GM12878 (cell line): Measurements from ENCODE around the gene SVEP1. TPM values are rescaled to one million over a fixed set of nuclear protein-coding genes. Genes with fewer than 3 reads are reported as not detected.

Source experiments
- ATAC-seq: fragments of 200-7000 bp; cut with Tn5 transposase; 3 replicates; pipeline ENCODE4 v1.9.1; 2020; ENCODE audit warnings: mild to moderate bottlenecking, moderate library complexity
- BruUV-seq: library from RNA; stranded (reverse); fragments of 400-500 nt; replicated peaks from 2 replicates; lab custom pipeline; 2021; lab: Mats Ljungman, UMichigan
- CTCF ChIA-PET: fragments of 300-600 bp; sonication (Branson Sonifier 250); formaldehyde crosslinking; extraction: SDS; loops from one replicate; lab custom pipeline; 2021; ENCODE audit warnings: inconsistent platforms; lab: Yijun Ruan, JAX
- POLR2A ChIA-PET: fragments of 350-600 bp; formaldehyde crosslinking; extraction: SDS; loops from one replicate; lab custom pipeline; 2021; ENCODE audit warnings: inconsistent platforms; lab: Charles Lee
- RAD21 ChIA-PET: fragments of 300-600 bp; sonication (Branson Sonifier 250); formaldehyde crosslinking; loops from one replicate; lab custom pipeline; 2023; ENCODE audit warnings: antibody characterized with exemption; ENCODE audit not compliant: unreplicated experiment; lab: Charles Lee
- SMC1A ChIA-PET: fragments of 300-600 bp; sonication (Branson Sonifier 250); formaldehyde crosslinking; loops from one replicate; lab custom pipeline; 2023; ENCODE audit not compliant: unreplicated experiment, uncharacterized antibody; lab: Charles Lee
- DNase-seq: peaks from one replicate; pipeline ENCODE4 v3.0.0-alpha.2; 2011; ENCODE audit warnings: low read depth, low spot score
- FAIRE-seq: peaks from 3 replicates; lab custom pipeline; 2011; peaks lifted over from hg19 to GRCh38; lab: Jason Lieb, UNC
- H2AFZ ChIP-seq: 2 replicates; pipeline ENCODE4 v1.6.0; 2011; ENCODE audit warnings: low read depth, low read length, control low read depth; ENCODE audit not compliant: control insufficient read depth
- H3K27ac ChIP-seq: 2 replicates; pipeline ENCODE4 v1.5.1; 2011; ENCODE audit warnings: control low read depth; ENCODE audit not compliant: control insufficient read depth, insufficient read depth
- H3K27me3 ChIP-seq, 2 experiments: replicated peaks in 1 of 2; 2 replicates each; pipeline versions ENCODE4 v1.6.0 to v1.6.1; 2011; ENCODE audit warnings: low read length in 1 of 2; ENCODE audit not compliant: control insufficient read depth in 2 of 2, insufficient read depth in 2 of 2
- H3K36me3 ChIP-seq, 2 experiments: 2 replicates each; pipeline ENCODE4 v1.5.1; 2011; ENCODE audit warnings: low read length in 1 of 2; ENCODE audit not compliant: control insufficient read depth in 2 of 2, insufficient read depth in 2 of 2
- H3K4me1 ChIP-seq: 2 replicates; pipeline ENCODE4 v1.6.1; 2011; ENCODE audit warnings: mild to moderate bottlenecking, low read length, moderate library complexity, mixed read lengths; ENCODE audit not compliant: control insufficient read depth, insufficient read depth
- H3K4me2 ChIP-seq: 2 replicates; pipeline ENCODE4 v1.6.0; 2011; ENCODE audit warnings: control low read depth; ENCODE audit not compliant: control insufficient read depth, insufficient read depth
- H3K4me3 ChIP-seq: fragments of 200-600 bp; sonication (generic); 2 replicates; pipeline ENCODE4 v1.5.1; 2016
- H3K79me2 ChIP-seq: 2 replicates; pipeline ENCODE4 v1.6.0; 2011; ENCODE audit warnings: low read length; ENCODE audit not compliant: control insufficient read depth, insufficient read depth
- H3K9ac ChIP-seq: 2 replicates; pipeline ENCODE4 v1.8.0; 2011; ENCODE audit warnings: low read length, control low read depth, mixed read lengths; ENCODE audit not compliant: control insufficient read depth, insufficient read depth
- H3K9me3 ChIP-seq: replicated peaks from 3 replicates; pipeline ENCODE4 v1.5.1; 2011; ENCODE audit warnings: mild to moderate bottlenecking, low read length; ENCODE audit not compliant: control insufficient read depth, insufficient read depth
- H4K20me1 ChIP-seq: 2 replicates; pipeline ENCODE4 v1.6.0; 2011; ENCODE audit not compliant: control insufficient read depth, insufficient read depth
- ATF2 ChIP-seq: IDR thresholded peaks from 2 replicates; pipeline ENCODE4 v1.6.1; 2012; ENCODE audit warnings: low read length, inconsistent platforms
- ATF7 ChIP-seq: fragments of 450-650 bp; IDR thresholded peaks from 2 replicates; pipeline ENCODE4 v1.6.1; 2016; ENCODE audit warnings: low read depth, mild to moderate bottlenecking
- CUX1 ChIP-seq: IDR thresholded peaks from 2 replicates; pipeline ENCODE4 v1.6.1; 2012; ENCODE audit warnings: improper control_type of control experiment, low read depth, low read length; ENCODE audit not compliant: insufficient replicate concordance
- ETV6 ChIP-seq, 2 experiments: fragments of 450-650 bp in 1 of 2; IDR thresholded peaks in 1 of 2; conservative IDR thresholded peaks in 1 of 2; 2 replicates each; pipeline ENCODE4 v1.6.1; 2014; ENCODE audit warnings: antibody characterized with exemption in 1 of 2, borderline replicate concordance in 1 of 2, low read depth in 1 of 2, mild to moderate bottlenecking in 1 of 2, moderate library complexity in 1 of 2
- FOXM1 ChIP-seq: IDR thresholded peaks from 2 replicates; pipeline ENCODE4 v1.6.1; 2012; ENCODE audit warnings: low read depth, mild to moderate bottlenecking, inconsistent platforms, low read length, moderate library complexity
- HDAC6 ChIP-seq: fragments of 200-600 bp; sonication (generic); IDR thresholded peaks from one replicate; pipeline ENCODE4 v1.8.0; 2017; ENCODE audit warnings: antibody characterized with exemption; ENCODE audit not compliant: unreplicated experiment
- LARP7 ChIP-seq: fragments of 450-650 bp; IDR thresholded peaks from 2 replicates; pipeline ENCODE4 v1.6.1; 2017; ENCODE audit warnings: mild to moderate bottlenecking
- NFIC ChIP-seq: IDR thresholded peaks from 2 replicates; pipeline ENCODE4 v1.6.1; 2012; ENCODE audit warnings: low read depth, mild to moderate bottlenecking, inconsistent platforms, low read length, moderate library complexity
- NRF1 ChIP-seq: conservative IDR thresholded peaks from 2 replicates; pipeline ENCODE4 v1.6.1; 2011; ENCODE audit warnings: mild to moderate bottlenecking, low read depth, low read length, improper control_type of control experiment
- RFX5 ChIP-seq: IDR thresholded peaks from 2 replicates; pipeline ENCODE4 v1.6.1; 2011; ENCODE audit warnings: low read depth, low read length, improper control_type of control experiment
- SMAD5 ChIP-seq: IDR thresholded peaks from 2 replicates; pipeline ENCODE4 v1.6.1; 2016; ENCODE audit warnings: antibody characterized with exemption, low read depth
- ZBTB33 ChIP-seq: fragments of 450-650 bp; IDR thresholded peaks from 2 replicates; pipeline ENCODE4 v1.6.1; 2017; ENCODE audit warnings: mild to moderate bottlenecking
- ZSCAN29 ChIP-seq: fragments of 450-650 bp; IDR thresholded peaks from 2 replicates; pipeline ENCODE4 v1.6.1; 2017; ENCODE audit warnings: mild to moderate bottlenecking, moderate library complexity
- WGBS: methylation state at CpG from one replicate; pipeline ENCODE4 v1.1.6; 2016; ENCODE audit warnings: low lambda C conversion rate; ENCODE audit not compliant: insufficient replicate concordance, insufficient coverage; ENCODE audit errors: missing lambda C conversion rate; 5-methylcytosine and 5-hydroxymethylcytosine counted together
- in situ Hi-C: fragments of 300-500 bp; cut with MboI; formaldehyde crosslinking; loops from 9 replicates; pipeline ENCODE4 v1.14.3; 2018; ENCODE audit warnings: mixed read lengths
- intact Hi-C: fragments of 100-400 bp; cut with micrococcal nuclease; formaldehyde crosslinking; loops from one replicate; pipeline ENCODE4 v1.14.2; 2022; ENCODE audit not compliant: unreplicated experiment
- polyA plus RNA-seq, 11 experiments: library from polyadenylated mRNA; depleted of rRNA in 4 of 11; unstranded in 6 of 11; stranded (reverse) in 5 of 11; fragments of >200 nt; fragmentation: Nextera tagmentation in 4 of 11; fragmentation: Illumina TruSeq in 1 of 11; extraction: Ambion mirVana in 4 of 11; extraction: Trizol in 1 of 11; gene quantifications; 1 replicate in 1 of 11; 2 replicates in 10 of 11; pipeline versions ENCODE4 v1.2.1 to v1.2.3, GENCODE V29; 2011 to 2016; ENCODE audit warnings: inconsistent platforms in 2 of 11, missing spikeins in 2 of 11, low read depth in 1 of 11
- total RNA-seq, 4 experiments: library from RNA; depleted of rRNA in 3 of 4; stranded (reverse); fragments of >200 nt in 3 of 4; fragmentation: Illumina TruSeq in 1 of 4; extraction: Trizol in 1 of 4; gene quantifications; 2 replicates each; pipeline versions ENCODE4 v1.2.1 to v1.2.3, GENCODE V29; 2013 to 2021

Gene SVEP1
- total and polyA plus RNA-seq, 10 of the 15 experiments (the other 5 are each of a cell fraction or from before 2014, with no cell fraction given), result under 0.01 to 0.05 (median 0.01) TPM; not detected in 5

- in situ Hi-C loops, result no loop called here
- 52% methylated on average over 5 of the region's 5 CpGs for WGBS
- Histone ChIP-seq H3K9ac (no peak overlapping the region), H3K4me3 (no peak overlapping the region), H4K20me1 (no peaks in the 10 kb centered on the region), H3K9me3 (no peaks in the 10 kb centered on the region)
- RAD21 ChIA-PET, result no interaction called here
- no peak for DNase-seq
- TF ChIP-seq ETV6 (conservative IDR thresholded peaks at IDR 0.05 in 1 of 2, IDR thresholded peaks at IDR 0.05 in 1 of 2; ENCODE audit: borderline replicate concordance in 1 of 2, low read depth in 1 of 2) (no peak), ZBTB33 (no peak), ZSCAN29 (no peak), CUX1 (no peak), ATF7 (no peak), ATF2 (no peak), HDAC6 (no peak), FOXM1 (no peak), NFIC (no peak), NRF1 (no peak), RFX5 (no peak), LARP7 (no peak), SMAD5 (no peak)
- TF ChIP-seq, all 136 proteins: peak for 0
- ChIA-PET POLR2A (no interaction called here), CTCF (no interaction called here), SMC1A (no interaction called here)
- no peak overlapping the region for H2AFZ ChIP-seq
- intact Hi-C loops, result no loop called here
- H3K27ac ChIP-seq, result no peak overlapping the region
- no peak for FAIRE-seq
- no peak overlapping the region for H3K4me2 ChIP-seq
- no peaks in the 10 kb centered on the region for H3K79me2 ChIP-seq
- no peaks in the 10 kb centered on the region for H3K36me3 ChIP-seq
- no peaks in the 10 kb centered on the region for H3K4me1 ChIP-seq
- H3K27me3 ChIP-seq, result no peaks in the 10 kb centered on the region
- ATAC-seq, result no peak
- BruUV-seq, result no TSS peak
These were observed 33.1 kb downstream of the SVEP1 start for GRCh38 chr9:110546411-110546871.
